Amygdala (tissue), 56 donors: Measurements from ENCODE around the gene MICALL2.

ENCODE experiments used
- DNase-seq, 56 donors: peaks; one replicate each; lab custom pipeline; 2025; lab: John Stamatoyannopoulos, UW

MICALL2 gene

DNA sequence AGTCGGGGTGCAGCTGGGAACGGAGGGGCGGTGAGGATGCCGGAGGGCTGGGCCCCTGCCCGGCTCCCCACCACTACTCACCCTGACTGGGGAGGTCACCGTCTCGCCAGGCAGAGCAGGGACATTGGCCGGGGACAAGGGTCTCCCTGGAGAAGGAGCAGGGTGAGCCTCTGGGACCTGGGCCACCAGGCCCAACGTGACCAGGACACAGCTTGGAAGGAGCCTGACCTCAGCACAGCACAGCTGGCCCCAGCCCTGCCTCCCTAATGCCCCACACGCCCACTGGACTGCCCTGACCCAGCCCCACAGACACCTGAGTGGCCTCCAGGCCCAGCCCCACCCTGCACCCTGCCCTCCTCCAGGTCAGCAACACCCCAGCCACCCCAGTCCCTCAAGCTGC, 21.1 kb downstream of the MICALL2 start:
- DNase-seq, result no peak

DNA sequence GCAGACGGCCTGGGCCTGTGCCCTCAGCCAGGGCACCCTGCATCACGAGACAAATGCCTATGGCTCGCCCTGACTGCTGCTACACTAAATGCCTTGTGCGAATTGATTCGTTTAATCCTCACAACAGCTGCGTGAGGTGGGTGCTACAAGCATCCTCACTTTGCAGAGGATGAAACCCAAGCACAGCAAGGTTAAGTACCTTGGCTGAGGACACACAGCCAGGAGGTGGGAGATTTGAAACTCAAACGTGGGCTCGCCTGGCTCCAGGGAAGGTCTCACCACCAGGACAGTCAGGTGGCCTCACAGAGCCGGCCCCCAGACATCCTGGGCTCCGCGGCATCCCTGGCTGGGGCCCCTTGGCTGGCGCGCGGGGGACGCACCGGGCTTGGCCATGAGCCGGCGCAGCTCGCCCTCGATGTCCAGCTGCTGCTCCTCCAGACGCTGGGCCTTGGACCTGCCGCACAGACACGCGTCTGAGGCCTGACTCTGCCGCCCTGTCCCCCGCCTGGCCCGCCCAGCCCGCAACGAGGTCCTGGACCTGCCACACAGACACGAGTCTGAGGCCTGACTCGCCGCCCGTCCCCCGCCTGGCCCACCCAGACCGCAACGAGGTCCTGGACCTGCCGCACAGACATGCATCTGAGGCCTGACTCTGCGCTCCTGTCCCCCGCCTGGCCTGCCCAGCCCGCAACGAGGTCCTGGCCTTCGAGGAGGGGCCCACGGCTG, 22.0 kb downstream of the MICALL2 start:
- DNase-seq, result no peak

- no peak for DNase-seq
Observed at GRCh38 chr7:1436608-1437007, 22.7 kb downstream of the MICALL2 start.

DNA sequence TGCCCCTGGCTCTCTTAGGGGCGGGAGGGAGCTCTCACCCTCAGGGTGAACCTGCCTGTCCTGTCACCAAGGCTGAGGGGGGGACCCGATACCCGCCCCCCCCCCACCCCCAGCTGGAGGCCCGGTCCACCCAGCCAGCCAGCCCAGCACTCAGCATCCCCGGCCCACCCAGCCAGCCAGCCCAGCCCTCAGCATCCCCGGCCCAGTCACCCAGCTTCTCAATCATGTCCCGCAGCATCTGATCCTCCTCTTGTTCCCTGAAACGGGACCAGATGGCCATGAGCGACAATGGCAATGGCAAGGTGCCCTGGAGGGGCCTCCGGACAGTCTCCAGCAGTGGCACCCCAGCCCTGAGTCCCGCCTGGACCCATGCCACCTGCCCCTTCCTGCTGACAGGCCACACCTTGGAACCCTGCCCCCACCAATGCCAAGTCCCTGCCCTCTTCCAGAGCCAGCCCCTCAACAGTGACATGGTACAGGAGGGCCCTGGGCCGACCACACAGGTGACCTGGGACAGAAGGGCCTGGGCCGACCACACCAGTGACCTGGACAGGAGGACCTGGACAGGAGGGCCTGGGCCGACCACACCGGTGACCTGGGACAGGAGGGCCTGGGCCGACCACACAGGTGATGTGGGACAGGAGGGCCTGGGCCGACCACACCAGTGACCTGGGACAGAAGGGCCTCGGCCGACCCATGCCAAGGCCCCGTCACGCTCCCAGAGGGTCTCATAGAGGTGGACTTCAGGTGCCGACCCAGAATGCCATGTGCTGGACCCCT, 24.2 kb downstream of the MICALL2 start:
- no peak for DNase-seq

DNA sequence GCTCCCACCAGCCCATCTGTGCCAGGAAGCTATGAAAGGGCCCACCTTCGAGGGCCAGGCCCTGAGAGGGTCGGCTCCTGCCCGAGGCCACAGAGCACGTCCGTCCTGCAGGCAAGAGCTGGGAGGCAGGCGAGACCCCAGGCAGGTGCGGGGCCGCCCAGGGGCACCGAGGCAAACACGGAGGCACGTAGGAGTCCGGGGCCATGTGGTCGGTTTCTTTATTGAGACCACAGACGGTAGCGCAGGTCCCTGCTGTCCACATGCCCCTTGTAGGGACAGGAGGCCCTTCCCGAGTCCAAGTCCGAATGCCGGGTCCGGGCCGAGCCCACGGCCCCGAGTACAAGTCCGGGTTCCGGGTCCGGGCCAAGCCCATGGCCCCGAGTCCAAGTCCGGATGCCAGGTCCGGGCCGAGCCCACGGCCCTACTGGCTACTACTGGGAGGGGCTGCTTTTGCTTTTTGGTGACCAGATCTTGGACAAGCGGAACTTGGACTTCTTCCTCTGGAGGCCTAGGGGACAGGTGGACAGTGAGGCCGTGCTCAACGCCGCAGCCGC, 25.0 kb downstream of the MICALL2 start:
- no peak for DNase-seq

- DNase-seq, result no peak
Observed at GRCh38 chr7:1433128-1433920, 25.9 kb downstream of the MICALL2 start.

DNA sequence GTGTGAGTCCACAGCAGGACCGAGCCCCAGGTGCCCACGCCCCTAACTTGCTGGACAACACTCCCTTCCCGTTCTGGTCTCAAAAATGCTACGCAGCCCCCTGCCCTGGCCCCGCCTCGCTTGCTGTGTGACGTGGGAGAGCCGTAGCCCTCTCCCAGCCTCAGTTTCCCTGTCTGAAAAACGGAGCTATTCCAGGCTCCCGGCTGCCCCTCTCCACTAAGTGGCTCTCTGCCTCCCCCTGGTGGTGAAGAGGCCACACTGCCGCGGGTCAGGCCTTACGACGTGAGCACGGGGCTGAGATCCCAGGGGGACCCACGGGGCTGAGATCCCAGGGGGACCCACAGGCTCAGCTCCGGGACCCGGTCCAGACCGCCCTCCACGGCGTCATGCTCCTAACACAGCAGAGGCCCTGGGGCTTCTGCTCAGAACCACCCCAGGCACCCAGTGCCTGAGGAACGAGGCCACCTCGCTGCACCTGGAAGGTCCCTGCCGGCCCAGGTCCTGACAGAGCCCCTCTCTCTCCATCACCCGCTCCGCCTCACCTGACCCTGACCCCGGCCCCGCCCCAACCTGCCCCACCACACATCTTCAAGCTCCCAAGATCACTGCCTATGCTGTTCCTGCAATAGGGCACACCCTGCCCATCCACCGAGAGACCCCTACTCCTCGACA, 26.7 kb downstream of the MICALL2 start:
- peak in 38 of 56 donors; percentile 6 to 71 (median 35) for DNase-seq

DNA sequence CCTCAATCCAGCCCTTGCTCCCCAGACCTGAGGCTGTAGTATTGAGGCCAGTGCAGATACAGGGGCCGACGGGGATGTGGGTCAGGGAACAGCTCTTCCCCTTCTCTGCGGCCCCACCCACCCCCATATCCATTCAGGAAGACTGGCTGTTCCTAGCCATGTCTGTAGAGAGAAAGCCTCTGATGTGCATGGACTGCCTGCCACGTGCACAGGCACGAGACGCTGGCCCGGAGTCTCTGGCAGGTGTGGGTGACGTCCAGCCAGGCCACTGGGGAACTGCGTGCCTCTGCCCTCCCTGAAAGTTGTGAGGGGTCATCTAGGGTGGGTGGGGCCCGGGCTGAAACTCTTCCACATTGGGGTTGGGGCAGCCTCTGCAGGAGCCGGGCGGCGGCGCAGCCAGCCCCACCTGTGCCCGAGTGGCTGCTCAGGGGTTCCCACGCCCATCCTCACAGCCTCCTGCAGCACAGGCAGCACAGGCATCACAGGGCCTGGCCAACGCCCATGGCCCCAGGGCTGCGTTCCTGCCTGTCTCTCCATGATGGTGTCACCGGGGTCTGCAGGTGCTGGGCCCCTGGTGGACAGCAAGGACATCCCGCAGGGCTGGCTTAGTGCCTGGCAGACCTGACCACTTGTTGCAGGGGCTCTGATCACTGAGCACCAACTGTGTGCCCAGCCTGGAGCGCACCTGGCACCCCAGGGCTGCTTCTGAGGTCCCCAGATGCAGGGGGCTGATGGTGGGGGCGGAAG, 27.5 kb downstream of the MICALL2 start:
- no peak for DNase-seq

DNA sequence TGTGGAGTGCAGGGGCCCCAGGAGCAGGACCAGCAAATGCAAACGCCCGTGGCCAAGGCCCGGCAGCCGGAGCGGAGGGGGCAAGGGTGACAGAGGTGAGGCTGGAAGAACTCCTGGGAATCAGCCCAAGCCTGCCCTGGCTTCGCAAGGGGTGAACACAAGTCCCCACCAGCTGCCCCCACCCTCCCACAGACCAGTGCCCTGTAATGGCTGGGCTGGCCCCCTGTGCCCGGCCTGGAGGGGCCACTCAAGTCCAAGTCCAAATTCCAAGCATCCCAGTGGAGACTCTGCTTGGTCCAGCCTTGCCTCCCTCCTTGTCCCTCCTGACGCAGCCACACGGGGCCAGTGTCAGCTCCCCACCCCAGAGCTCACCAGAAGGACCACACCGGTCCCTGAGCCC, 28.0 kb downstream of the MICALL2 start:
- DNase-seq, result peak in 1 of 56 donors; percentile 20

DNA sequence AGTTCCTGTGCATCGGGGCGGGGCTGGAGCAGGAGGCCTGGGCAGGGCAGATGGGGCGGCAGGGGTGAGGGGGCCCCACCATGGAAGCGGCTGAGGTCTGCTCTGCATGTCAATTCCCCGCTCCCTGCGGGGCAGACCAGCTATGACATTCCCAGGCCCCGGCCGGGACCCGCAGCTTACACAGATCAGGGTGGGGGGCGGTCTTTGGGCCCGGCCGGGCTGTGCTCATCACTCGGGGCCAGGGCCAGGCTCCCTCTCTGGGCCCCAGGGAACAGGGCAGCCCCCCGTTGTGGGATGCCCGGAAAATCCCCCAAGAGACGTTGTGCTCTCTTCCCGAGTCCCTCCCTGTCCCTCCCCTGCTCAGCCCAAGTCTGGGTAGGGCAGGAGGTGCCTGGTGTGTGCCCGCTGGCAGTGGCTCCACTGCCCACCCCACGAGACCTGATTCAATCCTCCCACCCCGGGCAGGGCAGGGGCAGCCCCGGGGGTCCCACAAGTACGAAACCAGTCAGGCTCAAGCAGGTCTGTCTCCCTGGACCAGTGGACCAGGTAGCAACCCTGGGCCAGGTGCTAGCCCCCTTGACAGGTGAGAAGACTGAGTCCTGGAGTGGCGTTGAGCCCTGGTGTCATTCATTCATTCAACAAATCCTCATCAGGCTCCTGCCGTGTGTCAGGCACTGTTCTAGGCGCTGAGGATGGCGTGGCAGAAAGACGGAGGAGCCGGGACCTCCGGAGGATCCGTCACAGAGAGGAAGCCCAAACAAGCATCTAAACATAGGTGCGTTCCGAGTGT, 29.0 kb downstream of the MICALL2 start:
- DNase-seq, result no peak

GRCh38 chr7:1428941-1429501, 30.2 kb downstream of the MICALL2 start:
- DNase-seq, result no peak

GRCh38 chr7:1427064-1427657, 32.1 kb downstream of the MICALL2 start:
- DNase-seq, result no peak

- DNase-seq, result no peak
Observed at GRCh38 chr7:1426474-1426873, 32.8 kb downstream of the MICALL2 start.

DNA sequence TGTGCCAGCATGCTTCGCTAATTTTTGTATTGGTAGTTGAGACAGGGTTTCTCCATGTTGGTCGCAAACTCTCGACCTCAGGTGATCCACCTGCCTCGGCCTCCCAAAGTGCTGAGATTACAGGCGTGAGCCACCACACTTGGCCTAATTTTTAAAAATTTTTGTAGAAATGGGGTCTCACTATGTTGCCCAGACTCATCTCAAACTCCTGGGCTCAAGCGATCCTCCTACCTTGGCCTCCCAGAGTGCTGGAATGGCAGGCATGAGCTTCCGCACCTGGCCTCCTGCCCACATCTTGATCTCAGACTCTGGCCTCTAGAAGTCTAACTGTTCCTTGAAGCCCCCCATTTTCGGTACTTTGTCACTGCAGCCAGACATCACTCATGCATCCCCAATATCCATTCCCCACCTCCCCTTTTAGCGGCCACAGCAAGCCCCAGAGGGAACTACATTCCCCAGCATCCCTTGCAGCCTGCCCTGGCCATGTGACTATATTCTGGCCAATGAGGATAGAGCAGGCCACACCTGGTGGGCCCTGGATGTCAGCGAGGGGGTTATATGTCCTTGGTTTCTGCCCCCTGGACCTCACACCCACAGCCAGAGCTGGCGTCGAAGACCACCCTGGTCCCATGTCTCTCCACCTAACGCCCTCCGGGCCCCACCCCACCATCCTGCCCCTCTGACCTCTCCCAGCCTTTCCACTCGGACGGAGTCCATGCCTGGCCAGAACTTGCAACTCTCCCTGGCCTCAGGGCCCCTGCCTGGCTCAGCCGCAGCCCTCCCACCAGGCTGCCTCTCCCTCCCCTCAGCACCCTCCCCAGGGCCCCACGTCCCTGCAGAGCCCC, 33.8 kb downstream of the MICALL2 start:
- DNase-seq, result no peak

DNA sequence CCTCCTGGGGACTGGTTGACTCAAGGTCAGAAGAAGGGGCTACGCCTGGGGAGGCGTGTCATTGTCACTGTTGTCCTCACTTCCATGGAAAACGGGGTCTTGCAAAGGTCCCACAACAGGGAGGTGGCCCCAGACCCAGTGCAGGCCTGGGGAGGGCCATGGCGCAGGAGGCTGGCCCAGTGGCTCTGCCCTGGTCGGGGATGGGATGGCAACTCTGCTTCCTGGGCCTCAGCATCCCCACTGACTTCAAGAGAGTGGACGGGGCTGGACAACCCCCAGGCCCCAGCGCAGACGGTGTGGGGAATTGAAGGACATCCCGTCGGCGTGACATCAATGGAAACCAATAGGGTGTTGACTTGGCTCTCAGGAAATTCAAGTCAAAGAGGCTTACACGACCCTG, 35.2 kb downstream of the MICALL2 start:
- no peak for DNase-seq

- no peak for DNase-seq
Observed at GRCh38 chr7:1423264-1423811, 35.9 kb downstream of the MICALL2 start.
